HG03066 (cell line): Measurements from ENCODE around the gene APCDD1.
"Not testable (repeated sequence)": the region's sequence is repeated elsewhere in the genome, so short reads cannot be mapped to it uniquely, and the experiment has no call there.

ENCODE experiments used
- ATAC-seq: cut with Tn5 transposase; IDR thresholded peaks from one replicate; pipeline ENCODE4 v1.9.1; 2021; ENCODE audit warnings: low read depth; ENCODE audit not compliant: unreplicated experiment

Gene APCDD1

DNA sequence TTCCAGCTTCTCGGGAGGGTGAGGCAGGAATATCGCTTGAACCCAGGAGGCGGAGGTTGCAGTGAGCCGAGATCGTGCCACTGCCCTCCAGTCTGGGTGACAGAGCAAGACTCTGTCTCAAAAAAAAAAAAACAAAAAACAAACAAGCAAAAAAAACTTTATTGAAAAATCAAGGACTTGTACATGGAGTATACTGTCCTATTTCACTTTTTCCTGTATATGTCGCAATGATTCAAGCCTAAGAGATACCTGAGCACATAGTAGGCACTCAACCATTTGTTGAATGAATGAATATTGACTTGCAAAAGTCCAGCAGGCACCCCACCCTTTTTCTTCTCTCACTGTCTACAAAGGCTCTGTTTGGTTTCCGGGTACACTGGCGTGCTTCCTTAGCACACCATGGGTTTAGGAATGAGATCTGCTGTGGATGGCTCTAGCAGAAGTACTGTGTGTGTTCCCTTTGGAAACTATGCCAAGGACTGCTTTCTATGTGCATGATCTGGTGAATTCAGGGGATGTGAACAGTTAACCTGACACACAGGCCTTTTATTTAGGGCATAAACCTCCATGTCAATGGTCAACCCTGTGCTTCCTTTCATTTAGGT, 6.1 kb downstream of the APCDD1 start:
- no peak for ATAC-seq

DNA sequence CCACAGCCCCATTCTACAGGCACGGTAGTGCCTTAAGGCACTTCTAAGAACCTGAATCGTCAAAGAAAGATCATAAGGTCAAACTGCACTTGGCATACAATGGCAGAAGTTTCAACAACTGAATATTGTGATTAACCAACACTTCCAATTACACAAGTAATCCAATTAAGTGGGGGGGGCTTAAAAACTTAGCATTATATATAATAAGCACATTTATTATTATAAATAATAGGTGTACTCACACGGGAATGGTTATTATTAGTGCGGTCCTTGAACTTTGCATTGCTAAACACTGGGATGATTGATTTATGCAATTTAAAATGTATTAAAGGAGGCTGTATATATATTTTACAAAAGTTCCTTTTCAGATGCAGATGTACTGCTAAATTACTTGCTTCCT, 7.6 kb downstream of the APCDD1 start:
- no peak for ATAC-seq

DNA sequence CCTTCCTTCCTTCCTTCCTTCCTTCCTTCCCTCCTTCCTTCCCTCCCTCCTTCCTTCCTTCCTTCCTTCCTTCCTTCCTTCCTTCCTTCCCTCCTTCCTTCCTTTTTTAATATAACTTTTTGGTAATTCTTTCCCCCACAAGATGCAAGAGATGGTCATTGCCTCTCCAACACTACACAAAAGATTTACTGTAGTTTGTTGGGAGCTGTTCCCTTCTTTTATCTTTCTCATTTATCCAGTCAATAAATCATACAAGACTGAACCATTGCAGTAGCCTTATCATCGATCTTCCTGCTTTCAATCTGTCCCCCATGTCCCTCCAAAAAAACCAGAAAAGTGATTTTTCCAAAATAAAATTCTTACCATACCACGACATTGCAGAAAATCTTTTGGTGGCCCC, 8.2 kb downstream of the APCDD1 start:
- ATAC-seq, result no peak

DNA sequence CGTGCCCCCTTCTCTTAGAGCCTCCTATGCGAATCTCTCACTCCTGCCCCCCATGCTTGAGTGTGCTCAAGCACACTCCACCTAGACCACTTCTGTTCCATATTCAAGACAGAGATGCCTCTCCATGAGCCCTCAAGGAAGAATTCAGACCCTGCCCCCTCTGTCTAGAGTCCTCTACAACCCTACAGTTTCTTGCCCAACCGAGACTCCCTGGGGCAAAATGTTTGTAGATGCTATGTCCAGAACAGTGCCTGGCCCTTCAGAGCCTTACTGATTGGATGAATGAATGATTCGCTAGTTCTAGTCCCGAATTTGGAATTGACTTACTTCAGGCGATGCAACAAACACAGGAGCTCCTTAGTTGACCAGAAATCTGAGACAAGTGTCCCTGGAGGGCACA, 8.7 kb downstream of the APCDD1 start:
- ATAC-seq, result no peak

DNA sequence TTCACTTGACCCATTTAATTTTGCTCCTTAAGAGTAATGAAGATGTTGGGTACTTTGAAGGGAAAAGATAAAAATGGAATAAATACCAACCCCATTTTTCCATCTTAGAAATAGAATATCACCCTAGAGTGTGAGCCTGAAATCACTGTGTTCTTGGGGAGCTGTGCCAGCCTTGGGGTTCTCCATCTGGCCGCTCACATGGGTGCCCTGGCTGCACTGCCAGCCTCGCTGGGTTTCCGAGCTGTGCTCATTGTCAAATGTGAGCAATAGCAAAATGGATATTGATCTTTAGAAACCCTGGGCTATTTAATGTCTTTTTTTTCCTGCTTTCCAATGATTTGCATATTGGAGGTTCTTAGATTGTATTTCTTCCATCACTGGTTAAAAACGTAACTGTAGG, 9.3 kb downstream of the APCDD1 start:
- no peak for ATAC-seq

DNA sequence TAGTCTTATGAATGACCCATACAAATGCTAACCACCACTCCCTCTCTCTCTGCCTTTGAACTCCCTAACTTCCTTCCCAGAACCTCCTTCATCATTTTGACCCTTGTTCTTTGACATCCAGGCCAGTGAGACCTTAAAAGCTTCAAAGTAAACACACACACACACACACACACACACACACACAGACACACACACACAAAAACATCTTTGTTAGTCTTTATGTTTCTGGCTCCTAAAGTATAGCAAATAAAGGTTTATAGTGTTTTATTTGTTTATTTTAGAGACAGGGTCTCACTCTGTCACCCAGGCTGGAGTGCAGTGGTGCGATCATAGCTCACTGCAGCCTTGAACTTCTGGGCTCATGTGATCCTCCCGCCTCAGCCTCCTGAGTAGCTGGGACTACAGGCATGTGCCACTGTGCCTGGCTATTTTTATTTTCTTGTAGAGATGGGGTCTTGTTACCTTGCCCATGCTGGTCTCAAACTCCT, 9.8 kb downstream of the APCDD1 start:
- ATAC-seq, result not testable (repeated sequence)

DNA sequence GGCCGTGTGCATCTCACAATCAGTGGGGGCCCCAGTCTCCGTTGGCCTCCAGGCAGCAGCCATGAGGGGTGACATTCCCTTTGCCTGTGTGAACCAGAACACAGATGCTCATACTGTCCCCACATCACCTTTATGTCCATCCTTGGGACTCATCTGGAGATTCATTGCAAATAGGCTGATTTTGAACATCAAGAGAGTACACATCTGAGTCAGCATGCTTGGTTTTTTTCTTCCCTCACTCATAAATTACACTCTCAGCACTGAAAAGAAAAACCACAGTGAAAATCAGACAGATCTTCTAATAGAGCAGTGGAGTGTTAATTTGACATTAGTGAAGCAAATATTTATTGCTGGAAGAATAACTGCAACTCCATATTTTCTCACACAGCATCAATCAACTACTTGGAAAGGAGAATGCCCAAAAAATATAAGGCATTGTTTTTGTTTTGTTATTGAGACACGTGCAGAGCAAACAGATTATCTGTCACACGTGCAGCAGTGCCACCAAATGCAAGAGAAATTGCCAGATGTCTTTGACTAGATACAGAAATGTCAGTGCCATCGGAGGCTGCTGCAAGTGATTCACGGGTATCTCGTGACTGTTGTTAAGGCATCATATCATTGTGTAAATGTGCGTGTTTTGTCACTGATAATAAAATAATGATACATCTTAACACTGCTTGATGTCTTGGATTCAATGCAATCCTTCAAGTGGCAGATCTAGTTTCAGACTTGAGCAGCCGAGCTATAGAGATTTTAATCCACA, 10.9 kb downstream of the APCDD1 start:
- ATAC-seq, result no peak

DNA sequence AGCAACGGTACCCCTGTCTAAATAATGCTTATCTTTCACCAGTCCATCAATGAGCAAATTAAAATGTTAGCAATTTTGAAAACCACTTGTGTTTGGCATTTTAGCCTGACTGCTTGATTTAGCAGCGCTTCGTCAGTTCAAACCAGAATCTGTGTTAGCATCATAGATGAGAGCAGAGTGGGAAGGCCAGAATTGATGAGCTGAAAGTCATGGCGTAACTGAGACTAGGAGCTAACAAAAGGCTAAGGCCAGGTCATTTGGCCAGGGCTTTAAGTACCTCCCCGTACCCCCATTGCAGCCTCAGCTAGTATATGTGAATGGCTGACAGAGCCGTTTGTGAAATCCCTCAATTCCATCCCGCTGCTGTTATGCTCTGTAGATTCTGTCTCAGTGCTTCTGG, 16.0 kb downstream of the APCDD1 start:
- ATAC-seq, result no peak

DNA sequence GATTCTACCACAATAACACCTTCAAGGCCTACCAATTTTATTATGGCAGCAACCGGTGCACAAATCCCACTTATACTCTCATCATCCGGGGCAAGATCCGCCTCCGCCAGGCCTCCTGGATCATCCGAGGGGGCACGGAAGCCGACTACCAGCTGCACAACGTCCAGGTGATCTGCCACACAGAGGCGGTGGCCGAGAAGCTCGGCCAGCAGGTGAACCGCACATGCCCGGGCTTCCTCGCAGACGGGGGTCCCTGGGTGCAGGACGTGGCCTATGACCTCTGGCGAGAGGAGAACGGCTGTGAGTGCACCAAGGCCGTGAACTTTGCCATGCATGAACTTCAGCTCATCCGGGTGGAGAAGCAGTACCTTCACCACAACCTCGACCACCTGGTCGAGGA, 17.1 kb downstream of the APCDD1 start:
- no peak for ATAC-seq

DNA sequence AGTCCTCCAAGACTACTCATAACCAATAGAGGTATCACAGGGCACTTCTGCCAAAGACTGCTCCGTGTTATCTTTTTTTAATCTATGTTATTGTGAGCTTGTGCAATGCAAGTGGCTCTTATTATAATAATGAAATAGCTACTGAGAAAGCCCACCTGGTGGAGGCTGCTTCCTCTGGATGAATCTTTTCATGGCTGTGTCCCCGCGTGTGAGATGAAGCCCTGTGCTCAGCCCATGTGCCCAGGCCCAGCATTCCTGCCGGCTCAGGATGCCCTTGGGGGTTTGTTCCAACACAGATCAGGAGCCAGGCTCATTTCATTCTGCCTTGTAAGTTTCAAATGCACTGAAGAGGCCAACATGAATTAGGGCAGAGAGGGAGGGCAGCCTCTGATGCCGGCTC, 18.7 kb downstream of the APCDD1 start:
- ATAC-seq, result no peak

DNA sequence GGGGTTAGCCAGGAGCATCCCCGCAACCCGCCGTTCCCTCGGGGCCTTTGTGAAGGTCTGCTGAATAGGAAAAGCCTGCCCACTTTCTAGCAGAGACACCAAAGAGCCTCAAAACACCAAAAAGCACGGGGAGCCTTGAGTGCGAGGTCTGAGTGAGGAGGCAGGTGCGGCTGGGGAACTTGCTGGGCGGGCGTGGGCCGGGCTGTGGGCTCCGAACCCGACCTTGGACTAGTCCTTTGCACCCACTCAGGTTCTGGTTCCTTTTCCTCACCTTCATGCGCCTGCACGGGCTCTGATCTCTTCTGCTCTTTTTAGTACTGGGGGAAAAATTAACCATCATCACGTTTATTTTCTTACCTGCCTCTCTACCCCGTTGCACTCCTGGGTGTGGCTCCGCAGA, 19.9 kb downstream of the APCDD1 start:
- ATAC-seq, result no peak

DNA sequence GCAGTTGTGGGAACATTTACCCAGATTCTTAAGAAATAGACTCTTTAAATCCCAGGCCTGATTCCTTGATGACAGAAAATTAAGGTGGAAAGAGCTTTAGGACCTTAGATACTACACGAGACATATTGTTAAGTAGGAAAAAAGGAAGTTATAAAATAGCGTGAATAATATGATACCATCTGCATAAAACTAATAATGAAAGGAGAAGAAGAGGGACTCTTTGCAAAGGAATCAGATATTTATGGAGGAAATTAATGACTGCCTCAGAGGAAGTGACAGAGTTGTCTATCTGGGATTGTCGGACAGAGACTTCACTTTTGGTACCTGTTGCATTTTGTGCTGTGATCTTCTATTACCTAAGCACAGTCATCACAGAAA, 20.8 kb downstream of the APCDD1 start:
- ATAC-seq, result no peak

DNA sequence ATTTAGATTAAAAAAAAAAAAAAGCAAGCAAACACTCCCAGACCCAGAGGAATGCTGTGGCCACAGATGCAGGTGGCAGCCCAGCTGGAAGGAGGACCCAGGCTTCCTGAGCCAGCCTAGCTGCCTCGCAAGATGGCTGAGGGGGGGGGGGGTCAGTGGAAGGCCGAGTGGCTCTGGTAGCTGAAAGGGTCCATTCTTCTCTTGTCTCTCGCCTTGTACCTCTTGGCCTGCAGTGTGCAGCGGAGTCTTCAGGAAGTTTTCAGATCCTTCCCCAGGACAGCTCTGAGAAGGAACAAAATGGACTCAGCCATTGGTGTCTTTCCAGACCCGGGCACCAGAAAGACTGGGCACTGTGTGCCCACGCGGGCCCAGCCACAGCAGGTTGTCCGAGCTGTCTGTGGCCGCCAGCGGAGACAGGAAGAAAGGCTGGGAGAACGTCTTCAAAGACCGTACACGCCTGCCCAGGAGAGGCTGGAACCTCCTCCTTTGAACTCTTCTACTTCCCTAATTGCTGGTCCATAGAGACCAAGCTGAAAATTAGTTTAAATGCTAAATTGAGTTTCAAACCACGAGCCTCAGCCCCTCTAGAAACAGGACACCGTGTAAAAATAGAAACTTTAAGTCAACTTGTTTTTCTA, 21.3 kb downstream of the APCDD1 start:
- no peak for ATAC-seq

DNA sequence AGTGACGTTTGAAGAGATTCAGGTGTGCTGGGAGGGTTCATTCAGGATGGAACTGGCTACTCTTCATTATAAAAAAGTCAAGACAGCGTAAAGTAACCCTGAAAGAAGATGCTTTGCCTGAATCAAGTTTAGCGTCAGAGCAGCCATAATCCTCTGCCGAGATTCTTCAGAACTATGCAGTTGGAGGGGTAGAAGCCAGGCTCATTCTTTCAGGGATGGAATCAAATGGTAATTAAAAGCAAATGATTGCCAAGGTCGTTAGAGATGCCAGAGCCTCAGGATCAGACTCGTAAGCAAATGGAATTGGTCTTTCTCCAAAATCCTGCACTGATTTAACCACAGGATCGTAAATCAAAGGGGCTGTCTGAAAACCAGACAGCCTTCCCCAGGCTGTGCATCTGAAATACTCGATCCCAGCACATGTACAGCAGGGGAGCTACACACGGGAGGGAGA, 21.9 kb downstream of the APCDD1 start:
- no peak for ATAC-seq

DNA sequence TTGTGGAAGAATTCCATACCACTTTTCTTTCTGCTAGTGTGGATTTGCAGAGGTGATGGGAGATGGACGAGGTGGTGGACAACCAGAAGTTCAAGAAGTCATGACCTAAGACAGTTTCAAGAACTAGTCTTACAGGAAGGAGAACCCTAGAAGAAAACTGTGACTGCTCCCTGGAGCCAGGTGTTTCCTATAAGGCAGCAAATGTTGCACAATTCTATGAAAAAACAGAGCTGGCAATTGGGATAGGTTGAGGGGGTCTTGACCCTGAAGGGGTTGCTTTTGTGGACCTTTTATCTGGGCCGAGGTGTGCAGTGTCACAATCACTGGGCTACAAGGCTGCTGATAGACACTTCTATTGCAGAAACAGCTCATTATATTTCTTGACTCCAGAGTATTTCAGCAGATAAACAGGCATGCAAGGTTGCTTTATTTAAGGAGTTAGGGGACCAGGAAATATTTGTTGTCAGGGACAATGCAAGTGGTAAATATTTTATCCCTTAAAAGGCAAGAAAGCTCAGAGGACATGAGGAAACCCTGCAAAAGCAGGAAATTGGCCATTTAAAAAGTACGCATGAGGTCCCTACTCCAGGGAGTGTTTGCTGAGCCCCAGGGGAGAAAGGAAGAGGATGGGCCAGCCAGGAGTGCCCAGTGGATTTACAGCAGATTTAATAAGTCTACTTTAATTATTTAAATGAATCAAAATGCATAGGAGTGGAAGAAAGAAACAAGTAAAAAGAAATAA, 22.9 kb downstream of the APCDD1 start:
- ATAC-seq, result no peak

DNA sequence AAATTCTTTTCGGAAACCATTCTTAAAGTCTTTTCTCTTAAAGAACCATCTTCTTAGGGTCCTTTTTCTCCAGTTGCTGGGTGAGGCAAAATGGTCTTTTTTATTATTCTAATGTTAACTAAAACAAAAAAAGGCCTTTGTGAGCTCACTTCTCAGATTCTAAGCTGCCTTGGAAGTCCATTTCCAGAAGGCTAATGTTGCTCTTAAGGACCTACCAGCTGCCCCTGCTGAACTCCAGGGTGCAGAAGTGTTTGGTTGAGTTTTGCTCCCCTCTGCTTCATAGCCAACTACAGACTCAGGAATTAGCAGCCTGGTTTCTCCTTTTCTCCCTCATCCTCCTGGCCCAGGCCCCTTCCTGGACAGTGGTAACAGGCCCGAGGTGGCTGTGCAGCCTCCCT, 23.4 kb downstream of the APCDD1 start:
- ATAC-seq, result no peak

DNA sequence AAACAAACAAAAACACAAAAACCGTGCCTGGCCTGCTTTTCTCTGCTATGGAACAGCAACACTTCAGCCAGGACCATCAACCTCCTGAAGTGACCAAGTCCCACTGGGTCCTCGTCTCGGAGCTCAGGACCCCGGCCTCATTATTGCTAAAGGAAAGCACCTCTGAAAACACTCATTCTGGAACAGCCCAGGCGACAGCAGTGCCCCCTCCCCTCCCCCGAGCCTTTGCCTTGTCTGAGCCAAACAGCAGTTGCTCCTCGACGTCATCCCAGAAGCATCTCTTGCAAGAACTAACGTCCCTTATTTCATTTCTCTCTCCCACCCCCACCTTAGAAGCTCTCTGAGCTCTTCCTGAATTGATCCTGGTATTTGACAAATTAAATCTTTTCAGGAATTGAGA, 27.4 kb downstream of the APCDD1 start:
- no peak for ATAC-seq

DNA sequence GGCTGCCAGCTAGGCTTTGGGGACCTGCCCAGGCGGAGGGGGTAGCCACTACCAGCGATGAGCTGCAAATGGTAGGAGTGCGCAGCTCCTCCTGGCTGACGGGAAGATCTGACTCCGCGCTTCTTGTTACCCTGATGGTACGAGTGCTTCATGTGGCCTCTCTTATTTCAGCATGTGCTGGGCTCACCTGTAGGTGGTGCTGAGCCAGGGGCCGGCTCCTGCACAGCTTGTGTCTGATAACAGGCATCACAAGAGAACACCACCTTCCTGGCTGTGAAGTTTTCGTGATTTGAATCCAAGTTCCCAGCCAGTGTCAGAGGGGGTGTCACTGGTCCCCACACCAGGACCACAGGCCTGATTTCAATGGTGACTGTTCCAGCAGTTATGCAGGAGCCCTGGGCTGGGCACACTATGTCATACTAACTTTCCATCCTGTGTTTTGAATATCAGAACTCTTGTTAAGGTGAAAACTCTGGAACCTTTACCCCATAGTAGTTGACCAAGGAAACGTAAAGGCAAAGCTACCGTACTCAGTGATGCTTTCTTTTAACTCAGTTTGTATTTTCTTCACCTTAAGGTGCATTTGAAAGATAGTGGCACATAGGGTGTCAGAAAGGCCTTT, 28.0 kb downstream of the APCDD1 start:
- peak; percentile 8 for ATAC-seq

DNA sequence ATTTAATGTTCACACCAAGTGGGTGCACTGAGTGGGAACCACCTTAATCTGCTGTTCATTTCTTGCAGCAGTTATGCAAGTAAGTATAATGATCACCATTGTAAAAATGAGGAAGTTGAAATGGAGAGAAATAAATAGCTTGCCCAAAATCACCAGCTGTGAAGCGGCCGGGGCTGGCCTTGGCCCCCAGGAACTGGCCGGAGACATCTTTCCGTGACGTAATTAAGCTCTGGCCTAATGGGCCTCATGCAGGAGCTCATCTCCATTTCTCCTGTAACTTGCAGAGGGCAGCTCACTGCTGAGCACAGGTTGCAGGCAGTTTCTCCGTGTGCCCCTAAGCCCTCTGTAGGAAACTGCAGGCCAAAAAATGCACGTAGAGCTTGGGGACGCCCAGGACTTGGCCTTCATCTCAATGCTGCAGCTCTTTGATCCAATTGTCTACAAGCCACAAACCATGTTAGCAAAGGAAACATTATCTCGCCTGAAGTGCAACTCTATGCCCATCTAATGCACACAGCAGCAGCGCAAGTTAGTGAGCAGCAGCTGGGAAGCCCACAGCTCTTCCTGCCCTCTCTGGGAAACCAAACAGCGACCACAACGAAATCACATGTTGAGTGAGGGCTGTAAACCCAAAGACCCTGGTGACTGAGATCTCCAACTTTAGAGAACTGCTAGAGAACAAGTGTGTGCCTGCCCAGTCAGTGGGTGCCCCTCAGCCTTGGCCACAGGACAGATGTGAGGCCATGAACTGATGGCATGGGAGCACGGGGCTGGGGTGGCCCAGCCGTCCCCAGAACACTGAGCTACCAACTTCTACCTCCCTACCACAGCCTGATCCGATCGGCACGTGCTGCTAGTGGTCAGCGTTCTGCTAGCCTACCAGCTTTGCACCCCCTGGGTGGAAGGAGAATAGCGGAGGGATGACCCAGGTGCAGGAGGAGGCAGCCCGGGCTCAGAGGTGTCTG, 28.8 kb downstream of the APCDD1 start:
- peak; percentile 74 for ATAC-seq

DNA sequence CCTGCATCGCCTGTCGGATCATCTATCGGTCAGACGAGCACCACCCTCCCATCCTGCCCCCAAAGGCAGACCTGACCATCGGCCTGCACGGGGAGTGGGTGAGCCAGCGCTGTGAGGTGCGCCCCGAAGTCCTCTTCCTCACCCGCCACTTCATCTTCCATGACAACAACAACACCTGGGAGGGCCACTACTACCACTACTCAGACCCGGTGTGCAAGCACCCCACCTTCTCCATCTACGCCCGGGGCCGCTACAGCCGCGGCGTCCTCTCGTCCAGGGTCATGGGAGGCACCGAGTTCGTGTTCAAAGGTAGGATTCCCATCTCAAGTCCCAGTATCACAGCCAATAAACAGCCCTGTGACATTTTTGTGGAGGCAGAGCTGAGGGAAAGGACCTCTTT, 31.0 kb downstream of the APCDD1 start:
- no peak for ATAC-seq
